GM18909 (cell line): Measurements from ENCODE around the gene SSTR3.

Experiments used
- ATAC-seq: cut with Tn5 transposase; IDR thresholded peaks from one replicate; pipeline ENCODE4 v1.9.1; 2021; ENCODE audit warnings: mild to moderate bottlenecking; ENCODE audit not compliant: unreplicated experiment, poor library complexity

Gene SSTR3

GRCh38 chr22:37198258-37199102 is 13.8 kb downstream of the SSTR3 start:
- ATAC-seq = peak; percentile 19

GRCh38 chr22:37197451-37198257 is 14.6 kb downstream of the SSTR3 start:
- no peak for ATAC-seq

GRCh38 chr22:37196539-37197450 is 15.5 kb downstream of the SSTR3 start:
- ATAC-seq = no peak

- ATAC-seq = no peak
Observed at GRCh38 chr22:37195921-37196320, 16.4 kb downstream of the SSTR3 start.

- no peak for ATAC-seq
Observed at GRCh38 chr22:37194750-37195149, 17.5 kb downstream of the SSTR3 start.

- ATAC-seq = no peak
Observed at GRCh38 chr22:37193629-37194191, 18.6 kb downstream of the SSTR3 start.

GRCh38 chr22:37192741-37193140 is 19.5 kb downstream of the SSTR3 start:
- no peak for ATAC-seq

- no peak for ATAC-seq
Observed at GRCh38 chr22:37192204-37192603, 20.1 kb downstream of the SSTR3 start.

GRCh38 chr22:37190262-37190780 is 22.0 kb downstream of the SSTR3 start:
- ATAC-seq = no peak

GRCh38 chr22:37188901-37189466 is 23.3 kb downstream of the SSTR3 start:
- no peak for ATAC-seq

- no peak for ATAC-seq
Observed at GRCh38 chr22:37187891-37188761, 24.2 kb downstream of the SSTR3 start, which contains the start of gene C1QTNF6. C1QTNF6 (minus strand) TSS chr22:37188247; CDS start chr22:37188213, 34 bp downstream.

- no peak for ATAC-seq
Observed at GRCh38 chr22:37187552-37187890, 24.8 kb downstream of the SSTR3 start.

GRCh38 chr22:37186997-37187522 is 25.2 kb downstream of the SSTR3 start:
- ATAC-seq = no peak

- ATAC-seq = no peak
Observed at GRCh38 chr22:37186228-37186996, 25.9 kb downstream of the SSTR3 start.

GRCh38 chr22:37185646-37186227 is 26.5 kb downstream of the SSTR3 start:
- no peak for ATAC-seq

- ATAC-seq = no peak
Observed at GRCh38 chr22:37184816-37185541, 27.3 kb downstream of the SSTR3 start.

GRCh38 chr22:37184380-37184755 is 27.9 kb downstream of the SSTR3 start:
- ATAC-seq = no peak
